ENCODE results near the gene IST1. TPM values are rescaled to one million over a fixed set of nuclear protein-coding genes. Genes with fewer than 3 reads are reported as not detected.

The IST1 gene
- total RNA-seq, 2 donors from 2014 or later: 154 to 181 TPM

DNA sequence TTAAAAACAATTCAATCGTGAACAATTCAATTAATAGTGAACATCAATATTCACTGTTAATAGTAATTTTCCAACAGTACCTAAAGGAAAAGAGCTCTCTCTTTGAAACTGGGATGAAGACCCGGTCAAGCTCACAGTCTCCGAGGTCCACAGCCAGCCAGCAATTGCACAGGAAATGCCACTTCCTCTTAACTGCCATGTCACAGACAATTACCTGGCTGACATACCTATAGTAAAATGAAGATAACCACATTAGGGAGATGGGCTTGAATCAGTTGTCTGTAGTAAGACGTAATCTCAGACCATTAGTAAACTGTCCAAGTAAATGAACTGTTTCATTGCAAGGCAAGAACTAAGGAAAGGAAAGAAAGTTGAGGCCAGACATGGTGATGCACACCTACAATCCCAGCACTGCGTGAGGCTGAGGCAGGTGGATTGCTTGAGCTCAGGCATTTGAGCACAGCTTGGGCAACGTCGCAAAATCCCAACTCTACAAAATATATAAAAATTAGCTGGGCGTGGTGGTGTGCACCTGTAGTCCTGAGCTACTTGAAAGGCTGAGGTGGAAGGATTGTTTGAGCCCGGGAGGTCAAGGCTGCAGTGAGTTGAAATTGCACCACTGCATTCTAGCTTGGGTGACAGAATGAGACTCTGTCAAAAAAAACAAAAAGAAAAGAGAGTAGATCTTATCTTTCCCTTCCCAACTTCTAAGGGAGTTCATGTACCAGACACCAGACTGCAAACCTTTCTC is 68.0 kb downstream of the IST1 start:
- TF ChIP-seq, protein P1, sequence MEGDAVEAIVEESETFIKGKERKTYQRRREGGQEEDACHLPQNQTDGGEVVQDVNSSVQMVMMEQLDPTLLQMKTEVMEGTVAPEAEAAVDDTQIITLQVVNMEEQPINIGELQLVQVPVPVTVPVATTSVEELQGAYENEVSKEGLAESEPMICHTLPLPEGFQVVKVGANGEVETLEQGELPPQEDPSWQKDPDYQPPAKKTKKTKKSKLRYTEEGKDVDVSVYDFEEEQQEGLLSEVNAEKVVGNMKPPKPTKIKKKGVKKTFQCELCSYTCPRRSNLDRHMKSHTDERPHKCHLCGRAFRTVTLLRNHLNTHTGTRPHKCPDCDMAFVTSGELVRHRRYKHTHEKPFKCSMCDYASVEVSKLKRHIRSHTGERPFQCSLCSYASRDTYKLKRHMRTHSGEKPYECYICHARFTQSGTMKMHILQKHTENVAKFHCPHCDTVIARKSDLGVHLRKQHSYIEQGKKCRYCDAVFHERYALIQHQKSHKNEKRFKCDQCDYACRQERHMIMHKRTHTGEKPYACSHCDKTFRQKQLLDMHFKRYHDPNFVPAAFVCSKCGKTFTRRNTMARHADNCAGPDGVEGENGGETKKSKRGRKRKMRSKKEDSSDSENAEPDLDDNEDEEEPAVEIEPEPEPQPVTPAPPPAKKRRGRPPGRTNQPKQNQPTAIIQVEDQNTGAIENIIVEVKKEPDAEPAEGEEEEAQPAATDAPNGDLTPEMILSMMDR (IDR thresholded peaks at IDR 0.05): no peak
- DNase-seq (ENCODE audit: low spot score): no peak
- Histone ChIP-seq H3K4me1 (ENCODE audit: control insufficient read depth in 1 of 2, low read depth in 2 of 2) (no peaks in the 10 kb centered on the region), H3K36me3 (no peaks in the 10 kb centered on the region), H3K9me3 (no peaks in the 10 kb centered on the region), H3K27ac (no peak overlapping the region), H3K4me3 (no peak overlapping the region), H3K27me3 (replicated peaks; ENCODE audit: insufficient read depth) (no peaks in the 10 kb centered on the region)
- no peak for ATAC-seq (ENCODE audit: insufficient number of reproducible peaks, low FRiP score, low read depth)

DNA sequence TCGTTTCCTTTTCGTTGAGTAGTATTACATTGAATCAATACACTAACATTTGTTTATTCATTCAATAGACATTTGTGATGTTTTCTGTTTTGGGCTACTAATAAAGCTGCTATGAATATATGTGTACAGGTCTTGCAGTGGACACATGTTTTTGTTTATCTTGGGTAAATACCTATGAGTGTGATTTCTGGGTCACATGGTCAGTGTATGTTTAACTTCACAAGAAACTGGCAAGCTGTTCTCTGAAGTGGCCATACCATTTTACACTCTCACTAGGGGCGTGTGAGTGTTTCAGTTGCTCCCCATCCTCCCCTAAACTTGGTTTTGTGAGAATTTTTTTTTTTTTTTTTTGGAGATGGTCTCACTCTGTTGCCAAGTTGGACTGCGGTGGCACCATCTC is 69.9 kb downstream of the IST1 start:
- Histone ChIP-seq H3K4me3 (no peak overlapping the region), H3K36me3 (no peaks in the 10 kb centered on the region), H3K9me3 (no peaks in the 10 kb centered on the region), H3K27me3 (replicated peaks; ENCODE audit: insufficient read depth) (no peaks in the 10 kb centered on the region), H3K27ac (no peak overlapping the region), H3K4me1 (ENCODE audit: control insufficient read depth in 1 of 2, low read depth in 2 of 2) (no peaks in the 10 kb centered on the region)
- ATAC-seq (ENCODE audit: insufficient number of reproducible peaks, low FRiP score, low read depth) (no peak), DNase-seq (ENCODE audit: low spot score) (no peak)
- TF ChIP-seq, protein P1 (IDR thresholded peaks at IDR 0.05): no peak

DNA sequence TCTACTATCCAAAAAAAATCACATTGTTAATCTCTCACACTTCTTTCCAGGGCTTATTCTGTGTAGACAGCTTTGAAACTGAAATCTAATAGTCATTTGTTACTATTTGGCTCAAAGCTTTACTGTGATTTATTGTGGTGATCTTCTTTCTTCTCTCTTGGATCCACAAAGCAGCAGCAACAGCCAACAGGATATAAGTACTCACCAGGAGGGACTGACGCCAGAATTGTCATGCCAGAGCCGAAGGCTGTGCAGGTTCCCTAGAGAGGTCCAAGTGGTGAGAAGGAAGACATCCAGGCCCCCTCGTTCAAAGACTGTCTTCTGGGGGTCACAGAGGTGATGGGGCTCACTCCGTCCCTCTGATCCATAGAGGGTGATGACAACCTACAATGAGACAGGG is 71.6 kb downstream of the IST1 start:
- Histone ChIP-seq H3K4me1 (ENCODE audit: control insufficient read depth in 1 of 2, low read depth in 2 of 2) (no peaks in the 10 kb centered on the region), H3K9me3 (no peaks in the 10 kb centered on the region), H3K27me3 (replicated peaks; ENCODE audit: insufficient read depth) (no peaks in the 10 kb centered on the region), H3K36me3 (no peaks in the 10 kb centered on the region), H3K27ac (no peak overlapping the region), H3K4me3 (no peak overlapping the region)
- TF ChIP-seq, protein P1 (IDR thresholded peaks at IDR 0.05): no peak
- DNase-seq (ENCODE audit: low spot score): no peak
- no peak for ATAC-seq (ENCODE audit: insufficient number of reproducible peaks, low FRiP score, low read depth)

DNA sequence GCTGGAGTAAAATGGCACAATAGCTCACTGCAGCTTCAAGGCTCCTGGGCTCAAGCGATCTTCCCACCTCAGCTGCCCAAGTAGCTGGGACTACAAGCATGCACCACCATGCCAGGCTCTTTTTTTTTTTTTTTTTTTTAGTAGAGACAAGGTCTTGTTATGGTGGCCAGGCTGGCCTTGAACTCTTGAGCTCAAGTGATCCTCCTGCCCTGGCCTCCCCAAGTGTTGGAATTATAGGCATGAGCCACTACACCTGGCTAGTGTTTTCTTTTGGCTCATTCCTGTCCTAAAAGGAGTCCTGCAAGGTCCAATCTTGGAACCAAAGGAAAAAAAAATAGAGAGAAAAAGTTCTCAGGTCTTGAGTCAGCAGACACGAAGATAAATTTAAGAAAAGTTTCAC is 74.0 kb downstream of the IST1 start:
- ATAC-seq (ENCODE audit: insufficient number of reproducible peaks, low FRiP score, low read depth) (no peak), DNase-seq (ENCODE audit: low spot score) (no peak)
- H3K36me3 ChIP-seq: no peaks in the 10 kb centered on the region
- no peaks in the 10 kb centered on the region for H3K27me3 ChIP-seq (replicated peaks; ENCODE audit: insufficient read depth)
- no peak overlapping the region for H3K27ac ChIP-seq
- TF ChIP-seq, protein P1 (IDR thresholded peaks at IDR 0.05): no peak
- H3K9me3 ChIP-seq: no peaks in the 10 kb centered on the region
- no peaks in the 10 kb centered on the region for H3K4me1 ChIP-seq (ENCODE audit: control insufficient read depth in 1 of 2, low read depth in 2 of 2)
- no peak overlapping the region for H3K4me3 ChIP-seq

DNA sequence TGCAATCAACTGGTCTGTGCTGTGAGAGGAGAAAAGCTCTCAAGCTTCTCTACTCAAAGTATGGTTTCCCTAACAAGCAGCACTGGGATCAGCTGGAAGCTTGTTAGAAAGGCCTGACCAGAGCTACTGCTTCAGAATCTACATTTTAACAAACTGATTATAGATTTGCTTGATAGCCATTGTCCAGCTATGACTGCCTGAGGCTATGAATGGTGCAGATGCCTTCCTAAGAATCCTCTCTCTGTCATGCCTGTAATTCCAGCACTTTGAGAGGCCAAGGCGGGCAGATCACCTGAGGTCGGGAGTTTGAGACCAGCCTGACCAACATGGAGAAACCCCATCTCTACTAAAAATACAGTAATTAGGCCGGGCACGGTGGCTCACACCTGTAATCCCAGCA is 76.2 kb downstream of the IST1 start:
- no peak overlapping the region for H3K4me3 ChIP-seq

More for the DNA sequence above, 76.2 kb downstream of the IST1 start:
- Histone ChIP-seq H3K36me3 (no peaks in the 10 kb centered on the region), H3K27ac (no peak overlapping the region), H3K9me3 (no peaks in the 10 kb centered on the region), H3K27me3 (replicated peaks; ENCODE audit: insufficient read depth) (no peaks in the 10 kb centered on the region), H3K4me1 (ENCODE audit: control insufficient read depth in 1 of 2, low read depth in 2 of 2) (no peaks in the 10 kb centered on the region)
- ATAC-seq (ENCODE audit: insufficient number of reproducible peaks, low FRiP score, low read depth) (no peak), DNase-seq (ENCODE audit: low spot score) (no peak)
- TF ChIP-seq, protein P1 (IDR thresholded peaks at IDR 0.05): no peak

All from thoracic aorta (tissue), 2 donors.